Esophagus muscularis mucosa (tissue), 4 donors: ENCODE results near the gene DDT. TPM values are rescaled to one million over a fixed set of nuclear protein-coding genes. Genes with fewer than 3 reads are reported as not detected.
"Not testable (repeated sequence)": the region's sequence is repeated elsewhere in the genome, so short reads cannot be mapped to it uniquely, and the experiment has no call there.

Source experiments
- DNase-seq: peaks from one replicate; pipeline ENCODE4 v3.0.0-alpha.2; 2017; ENCODE audit errors: extremely low spot score
- H3K27ac ChIP-seq, 4 donors: fragments of 200-600 bp; sonication (generic); replicated peaks in 1 of 4; 1 replicate in 3 of 4; 2 replicates in 1 of 4; pipeline ENCODE4 v1.5.1; 2016 to 2019; ENCODE audit warnings: mild to moderate bottlenecking in 1 of 4
- H3K27me3 ChIP-seq, 4 donors: fragments of 200-600 bp; sonication (generic); one replicate each; pipeline versions ENCODE4 v1.5.1 to v1.6.0; 2016 to 2019
- H3K36me3 ChIP-seq, 4 donors: fragments of 200-600 bp; sonication (generic); one replicate each; pipeline ENCODE4 v1.5.1; 2016 to 2019
- H3K4me1 ChIP-seq, 4 donors: fragments of 200-600 bp; sonication (generic); one replicate each; pipeline ENCODE4 v1.5.1; 2016 to 2019
- H3K4me3 ChIP-seq, 4 donors: fragments of 200-600 bp; sonication (generic); 1 replicate in 2 of 4; 2 replicates in 2 of 4; pipeline ENCODE4 v1.5.1; 2016 to 2019; ENCODE audit warnings: mild to moderate bottlenecking in 4 of 4, moderate library complexity in 1 of 4
- H3K9me3 ChIP-seq, 4 donors: fragments of 200-600 bp; sonication (generic); 1 replicate in 3 of 4; 2 replicates in 1 of 4; pipeline ENCODE4 v1.5.1; 2016 to 2019
- POLR2AphosphoS5 ChIP-seq, 2 donors: sonication (generic); formaldehyde crosslinking; IDR thresholded peaks; one replicate each; pipeline ENCODE4 v1.6.1; 2017; ENCODE audit warnings: antibody characterized with exemption in 2 of 2
- WGBS: methylation state at CpG from one replicate; pipeline ENCODE4 v1.1.5; 2018; 5-methylcytosine and 5-hydroxymethylcytosine counted together
- intact Hi-C: fragments of 100-400 bp; cut with DNase I; formaldehyde crosslinking; loops from one replicate; pipeline ENCODE4 v1.15.1; 2023
- total RNA-seq, 4 donors: library from RNA; depleted of rRNA; stranded (reverse); fragments of >200 nt; gene quantifications; one replicate each; pipeline versions ENCODE4 v1.1.0 to v1.2.1, GENCODE V29; 2016

DDT gene
- total RNA-seq, 4 donors from 2014 or later = 107 to 184 (median 153) TPM

DNA sequence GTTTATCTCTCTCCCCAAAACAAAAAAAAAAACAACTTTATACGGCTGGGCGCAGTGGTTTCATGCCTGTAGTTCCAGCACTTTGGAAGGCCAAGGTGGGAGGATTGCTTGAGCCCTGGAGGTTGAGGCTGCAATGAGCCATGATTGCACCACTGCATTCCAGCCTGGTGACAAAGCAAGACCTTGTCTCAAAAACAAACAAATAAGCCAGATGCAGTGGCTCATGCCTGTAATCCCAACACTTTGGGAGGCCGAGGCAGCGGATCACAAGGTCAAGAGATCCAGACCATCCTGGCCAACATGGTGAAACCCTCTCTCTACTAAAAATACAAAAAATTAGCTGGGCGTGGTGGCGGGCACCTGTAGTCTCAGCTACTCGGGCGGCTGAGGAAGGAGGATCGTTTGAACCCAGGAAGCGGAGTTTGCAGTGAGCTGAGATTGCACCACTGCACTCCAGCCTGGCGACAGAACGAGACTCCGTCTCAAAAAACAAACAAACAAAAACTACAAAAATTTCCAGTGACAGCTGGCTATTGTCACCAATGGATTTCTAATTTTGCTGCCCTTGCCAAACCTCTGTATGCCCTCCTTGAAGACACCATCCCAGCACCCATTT is 52.5 kb downstream of the DDT start:
- Histone ChIP-seq H3K9me3 (peaks cover 0 to 12% (median 0%) of the 10 kb centered on the region in 4 donors), H3K36me3 (peaks cover 16 to 55% (median 27%) of the 10 kb centered on the region in 4 donors)
- H3K27ac ChIP-seq, DNase-seq, H3K4me1 ChIP-seq, intact Hi-C loops, H3K27me3 ChIP-seq, H3K4me3 ChIP-seq: not testable (repeated sequence)
- 91% methylated on average over 13 of the region's 13 CpGs for WGBS
- TF ChIP-seq POLR2AphosphoS5 (IDR thresholded peaks at IDR 0.05) = peak in 1 of 2 donors; percentile 9

Other genes with a start within 250 kb of the DDT start
- gene ZNF70, start 223.3 kb downstream of the DDT start, total RNA-seq = 1 to 10 TPM; 3.1 to 6.5 (median 5.4) TPM
- gene VPREB3, start 220.0 kb downstream of the DDT start, total RNA-seq = not detected
- under 1 TPM in 1 of 4 donors, not detected in 3; 0.58 TPM for gene C22orf15, start 211.5 kb downstream of the DDT start, total RNA-seq
- gene CHCHD10, start 206.5 kb downstream of the DDT start, total RNA-seq = 10 to 100 TPM; 22.9 to 97.7 (median 44.6) TPM
- gene MMP11, start 201.6 kb downstream of the DDT start, total RNA-seq = 1 to 10 TPM; 2.8 to 6.5 (median 5.4) TPM
- 10 to 100 TPM; 28.8 to 55.6 (median 34.9) TPM for gene SMARCB1, start 187.5 kb downstream of the DDT start, total RNA-seq
- not detected for gene DERL3, start 135.4 kb downstream of the DDT start, total RNA-seq
- 10 to 100 TPM; 11.6 to 17.4 (median 15.3) TPM for gene SLC2A11, start 116.6 kb downstream of the DDT start, total RNA-seq
- gene MIF, start 80.1 kb downstream of the DDT start, total RNA-seq = 100 to 1,000 TPM; 158 to 372 (median 263) TPM
- gene GSTT2B, start 13.2 kb downstream of the DDT start, total RNA-seq = 1 to 10 TPM in 3 of 4 donors, not detected in 1; 3.4 to 9.9 (median 7.5) TPM
- gene DDTL, start 7.6 kb downstream of the DDT start, total RNA-seq = 1 to 10 TPM in 2 of 4 donors, under 1 TPM in 1, not detected in 1; 0.91 to 3.2 (median 2.2) TPM
- gene GSTT2, start 5.7 kb upstream of the DDT start, total RNA-seq = 1 to 10 TPM in 2 of 4 donors, not detected in 2; 1.1 to 1.5 TPM
- gene GSTT4, start 31.0 kb upstream of the DDT start, total RNA-seq = not detected
- 10 to 100 TPM; 30.0 to 78.5 (median 49.2) TPM for gene CABIN1, start 36.9 kb upstream of the DDT start, total RNA-seq
- gene SUSD2, start 207.0 kb upstream of the DDT start, total RNA-seq = 1 to 10 TPM; 3.3 to 10.0 (median 4.2) TPM